Mesendoderm (in vitro differentiated cells): ENCODE data around the gene TNFAIP8L1. TPM values are rescaled to one million over a fixed set of nuclear protein-coding genes. Genes with fewer than 3 reads are reported as not detected.

ENCODE experiments used
- DNase-seq: peaks from one replicate; pipeline ENCODE4 v3.0.0; 2013
- H2AK5ac ChIP-seq: 2 replicates; pipeline ENCODE4 v1.6.1; 2013; ENCODE audit warnings: low read length, inconsistent platforms
- H2BK120ac ChIP-seq: 2 replicates; pipeline ENCODE4 v1.6.1; 2013; ENCODE audit warnings: low read depth, mild to moderate bottlenecking, low read length, moderate library complexity, mixed read lengths
- H2BK15ac ChIP-seq: replicated peaks from 2 replicates; pipeline ENCODE4 v1.6.1; 2013; ENCODE audit warnings: low read depth, mild to moderate bottlenecking, moderate library complexity
- H2BK5ac ChIP-seq: 2 replicates; pipeline ENCODE4 v1.6.1; 2013; ENCODE audit warnings: low read length, inconsistent platforms
- H3K18ac ChIP-seq: 2 replicates; pipeline ENCODE4 v1.6.1; 2013; ENCODE audit warnings: mild to moderate bottlenecking, low read length, mixed read lengths
- H3K23ac ChIP-seq: one replicate; pipeline ENCODE4 v1.6.1; 2013; ENCODE audit warnings: low read length
- H3K27ac ChIP-seq: 2 replicates; pipeline ENCODE4 v1.5.1; 2013; ENCODE audit warnings: low read depth, mild to moderate bottlenecking, inconsistent platforms, low read length, moderate library complexity
- H3K27me3 ChIP-seq: 2 replicates; pipeline ENCODE4 v1.6.1; 2013; ENCODE audit warnings: low read length, control low read depth, mild to moderate bottlenecking, inconsistent platforms; ENCODE audit not compliant: insufficient read depth, poor library complexity
- H3K36me3 ChIP-seq: 2 replicates; pipeline ENCODE4 v1.6.1; 2013; ENCODE audit warnings: low read length, inconsistent platforms; ENCODE audit not compliant: control insufficient read depth, insufficient read depth
- H3K4ac ChIP-seq: one replicate; pipeline ENCODE4 v1.6.1; 2013; ENCODE audit warnings: low read depth, mild to moderate bottlenecking, low read length, moderate library complexity
- H3K4me1 ChIP-seq: 2 replicates; pipeline ENCODE4 v1.6.1; 2013; ENCODE audit warnings: low read depth, low read length, inconsistent platforms; ENCODE audit not compliant: control insufficient read depth
- H3K4me2 ChIP-seq: 2 replicates; pipeline ENCODE4 v1.6.1; 2013; ENCODE audit warnings: low read length
- H3K4me3 ChIP-seq: 2 replicates; pipeline ENCODE4 v1.5.1; 2013; ENCODE audit warnings: mild to moderate bottlenecking, low read length
- H3K56ac ChIP-seq: one replicate; pipeline ENCODE4 v1.6.1; 2013; ENCODE audit warnings: low read length
- H3K79me1 ChIP-seq: 2 replicates; pipeline ENCODE4 v1.6.1; 2013; ENCODE audit warnings: low read length, inconsistent platforms
- H3K79me2 ChIP-seq: 2 replicates; pipeline ENCODE4 v1.6.1; 2013; ENCODE audit warnings: mild to moderate bottlenecking, low read length; ENCODE audit not compliant: control insufficient read depth, insufficient read depth
- H3K9ac ChIP-seq: 2 replicates; pipeline ENCODE4 v1.6.1; 2013; ENCODE audit warnings: low read length, inconsistent platforms
- H4K5ac ChIP-seq: one replicate; pipeline ENCODE4 v1.6.1; 2013; ENCODE audit warnings: low read length
- H4K8ac ChIP-seq: one replicate; pipeline ENCODE4 v1.6.1; 2013; ENCODE audit warnings: low read depth, mild to moderate bottlenecking, control low read depth, low read length, moderate library complexity
- WGBS: extraction: QIAGEN DNeasy Blood & Tissue Kit; methylation state at CpG from one replicate; pipeline ENCODE4 v1.1.7; 2013; ENCODE audit warnings: low lambda C conversion rate, missing lambda C conversion rate; ENCODE audit not compliant: insufficient coverage; ENCODE audit errors: extremely low coverage; 5-methylcytosine and 5-hydroxymethylcytosine counted together
- polyA plus RNA-seq, 2 experiments: library from polyadenylated mRNA; stranded (reverse); fragments of 200-250 nt; gene quantifications; one replicate each; pipeline ENCODE4 v1.2.3, GENCODE V29; 2013

Gene TNFAIP8L1
- 5.3 TPM for polyA plus RNA-seq (2013, experiment 1 of 2)
- polyA plus RNA-seq (2013, experiment 2 of 2), result 5.1 TPM

DNA sequence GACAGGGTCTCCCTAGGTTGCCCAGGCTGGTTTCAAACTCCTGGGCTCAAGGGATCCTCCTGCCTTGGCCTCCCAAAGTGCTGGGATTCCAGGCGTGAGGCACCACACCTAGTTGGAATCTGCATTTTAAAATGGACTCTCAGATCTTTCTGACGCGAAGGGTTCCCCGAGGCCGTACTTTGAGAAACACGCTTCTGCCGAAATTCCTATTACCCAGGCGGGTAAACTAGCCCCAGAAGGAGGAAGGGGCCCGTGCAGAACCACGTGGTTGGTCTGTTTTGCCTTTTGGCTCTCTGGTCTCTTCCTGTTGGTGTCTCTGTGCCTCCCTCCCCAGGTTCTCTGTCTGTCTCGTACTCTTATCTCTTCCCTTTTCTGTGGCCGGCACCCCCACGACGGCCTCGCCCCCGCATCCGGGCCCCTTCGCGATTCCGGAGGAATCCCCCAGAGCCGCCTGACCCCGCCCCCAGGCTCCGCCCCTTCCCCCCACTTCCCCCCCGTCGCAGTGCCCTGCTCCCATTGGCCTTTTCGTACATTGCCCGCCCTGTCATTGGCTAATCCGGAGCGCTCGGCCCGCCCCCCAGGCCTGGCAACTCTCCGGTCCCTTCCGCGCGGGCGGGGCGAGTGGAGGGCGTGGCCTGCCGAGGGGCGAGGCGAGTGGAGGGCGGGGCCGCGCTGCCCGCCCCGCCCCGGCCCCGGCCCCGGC, at the start of gene TNFAIP8L1:
Gene TNFAIP8L1 (plus strand): TSS at position 689 of the 703 bp plus-strand sequence. CDS start 12,354 bp downstream, outside the sequence.
- H3K4me3 ChIP-seq, result peak within 1 kb of the TSS; percentile 84
- no peak within 1 kb of the TSS for H2BK120ac ChIP-seq
- H2AK5ac ChIP-seq, result peak within 1 kb of the TSS; percentile 82
- H3K18ac ChIP-seq, result peak within 1 kb of the TSS; percentile 43
- peak within 1 kb of the TSS; percentile 55 for H3K27ac ChIP-seq
- peak within 1 kb of the TSS; percentile 95 for H3K4me2 ChIP-seq
- no peak within 1 kb of the TSS for H4K8ac ChIP-seq
- no peaks in the 10 kb centered on the region for H3K79me1 ChIP-seq
- peak within 1 kb of the TSS; percentile 87 for H3K4ac ChIP-seq
- H3K27me3 ChIP-seq, result no peaks in the 10 kb centered on the region
- WGBS, result no CpG with 5 or more reads among the region's 49 CpGs
- peak within 1 kb of the TSS; percentile 97 for H3K56ac ChIP-seq
- H3K79me2 ChIP-seq, result no peaks in the 10 kb centered on the region
- peak within 1 kb of the TSS; percentile 87 for H3K9ac ChIP-seq
- no peak within 1 kb of the TSS for H2BK5ac ChIP-seq
- peak within 1 kb of the TSS; percentile 80 for H3K23ac ChIP-seq
- peak; percentile 98 for DNase-seq
- no peaks in the 10 kb centered on the region for H3K36me3 ChIP-seq
- H4K5ac ChIP-seq, result peak within 1 kb of the TSS; percentile 71
- no peak within 1 kb of the TSS for H2BK15ac ChIP-seq
- H3K4me1 ChIP-seq, result peaks cover 6% of the 10 kb centered on the region

DNA sequence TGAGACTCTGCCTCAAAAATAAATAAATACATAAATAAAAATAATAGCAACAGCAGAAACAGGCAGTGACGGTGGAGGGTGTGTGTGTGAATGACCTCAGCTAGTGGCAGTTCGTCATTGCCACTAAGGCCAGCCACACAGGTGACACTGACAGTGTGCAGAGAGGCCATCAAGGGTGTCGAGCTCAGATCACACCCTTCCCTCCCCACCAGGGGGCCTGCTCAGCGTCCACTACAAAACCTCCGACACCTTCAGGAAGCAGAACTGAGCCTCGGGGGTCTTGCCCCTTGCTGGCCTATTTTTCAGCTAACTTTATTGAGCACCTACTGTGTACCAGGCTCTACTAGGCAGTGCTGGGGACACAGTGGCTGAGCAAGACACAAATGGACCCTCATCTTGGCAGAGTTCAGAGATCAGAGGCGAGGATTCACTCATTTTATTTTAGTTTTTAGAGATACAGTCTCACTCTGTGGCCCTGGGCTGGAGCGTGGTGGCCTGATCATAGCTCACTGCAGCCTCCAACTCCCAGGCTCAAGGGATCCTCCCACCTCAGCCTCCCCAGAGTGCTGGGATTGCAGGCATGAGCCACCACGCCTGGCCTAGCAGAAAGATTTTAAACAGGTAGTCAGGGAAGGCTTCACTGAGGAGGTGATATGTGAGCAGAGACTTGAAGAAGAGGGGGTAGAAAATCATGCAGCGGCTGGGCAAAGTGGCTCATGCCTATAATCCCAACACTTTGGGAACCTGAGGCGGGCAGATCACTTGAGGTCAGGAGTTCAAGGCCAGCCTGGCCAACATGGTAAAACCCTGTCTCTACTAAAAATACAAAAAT, 49.5 kb upstream of the TNFAIP8L1 start:
- Histone ChIP-seq H2BK5ac (no peak overlapping the region), H3K4me2 (no peak overlapping the region), H3K23ac (no peak overlapping the region), H3K79me1 (no peaks in the 10 kb centered on the region), H2BK120ac (no peak overlapping the region), H4K5ac (no peak overlapping the region), H3K9ac (no peak overlapping the region), H3K56ac (no peak overlapping the region), H3K36me3 (no peaks in the 10 kb centered on the region), H3K27me3 (no peaks in the 10 kb centered on the region), H3K18ac (no peak overlapping the region), H3K4ac (no peak overlapping the region), H2AK5ac (no peak overlapping the region), H3K4me1 (no peaks in the 10 kb centered on the region), H3K27ac (no peak overlapping the region), H4K8ac (no peak overlapping the region), H3K4me3 (no peak overlapping the region), H2BK15ac (no peak overlapping the region), H3K79me2 (no peaks in the 10 kb centered on the region)
- DNase-seq, result peak; percentile 37
- WGBS, result no CpG with 5 or more reads among the region's 11 CpGs

DNA sequence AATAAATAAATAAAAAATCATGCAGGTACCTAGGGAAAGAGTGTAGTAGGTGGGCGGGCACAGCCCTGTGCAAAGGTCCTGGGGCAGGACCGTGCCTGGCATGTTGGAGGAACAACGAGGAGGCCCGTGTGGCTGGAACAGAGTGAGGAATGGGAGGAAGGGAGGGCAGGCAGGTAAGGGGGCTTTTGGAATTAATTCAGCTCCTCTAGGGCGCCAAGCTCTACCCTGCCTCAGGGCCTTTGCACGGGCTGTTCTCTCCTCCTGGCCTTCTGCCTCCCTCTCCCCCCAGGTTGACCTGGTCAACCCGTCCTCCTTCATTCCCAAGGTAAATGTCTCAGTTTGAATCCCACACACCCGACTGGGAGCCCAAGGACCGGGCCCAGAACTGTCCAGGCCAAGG, 48.8 kb upstream of the TNFAIP8L1 start:
- no peak overlapping the region for H4K5ac ChIP-seq
- H3K4me2 ChIP-seq, result no peak overlapping the region
- no peak for DNase-seq
- no peak overlapping the region for H2BK5ac ChIP-seq
- H2BK120ac ChIP-seq, result no peak overlapping the region
- H3K79me1 ChIP-seq, result no peaks in the 10 kb centered on the region
- H3K23ac ChIP-seq, result no peak overlapping the region
- H3K4ac ChIP-seq, result no peak overlapping the region
- no peak overlapping the region for H4K8ac ChIP-seq
- no peaks in the 10 kb centered on the region for H3K4me1 ChIP-seq
- no peak overlapping the region for H3K56ac ChIP-seq
- H3K27ac ChIP-seq, result no peak overlapping the region
- H2BK15ac ChIP-seq, result no peak overlapping the region
- H3K27me3 ChIP-seq, result no peaks in the 10 kb centered on the region
- WGBS, result no CpG with 5 or more reads among the region's 9 CpGs
- no peaks in the 10 kb centered on the region for H3K79me2 ChIP-seq
- H3K9ac ChIP-seq, result no peak overlapping the region
- H3K36me3 ChIP-seq, result no peaks in the 10 kb centered on the region
- no peak overlapping the region for H2AK5ac ChIP-seq
- H3K4me3 ChIP-seq, result no peak overlapping the region
- no peak overlapping the region for H3K18ac ChIP-seq

DNA sequence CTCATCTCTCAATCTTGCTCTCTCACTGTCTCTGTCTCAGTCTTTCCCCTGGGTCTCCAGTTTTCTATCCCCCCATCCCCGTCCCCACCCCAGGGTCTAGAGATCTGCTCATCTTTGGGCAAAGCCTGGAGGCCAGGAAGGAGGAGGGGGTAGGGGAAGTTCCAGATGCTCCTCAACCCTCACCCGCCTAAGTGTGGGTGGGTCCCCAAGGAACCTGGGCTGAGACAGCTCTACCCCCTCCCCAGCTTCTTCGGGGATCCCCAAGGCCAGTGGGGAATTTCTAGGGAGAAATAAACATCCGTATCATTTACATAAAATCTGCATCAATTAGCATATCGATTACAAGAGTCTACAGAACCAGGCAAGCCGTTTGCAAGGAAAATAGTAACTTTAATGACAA, 48.0 kb upstream of the TNFAIP8L1 start:
- no peak overlapping the region for H3K4me2 ChIP-seq
- no peaks in the 10 kb centered on the region for H3K27me3 ChIP-seq
- H2AK5ac ChIP-seq, result no peak overlapping the region
- H3K4me3 ChIP-seq, result no peak overlapping the region
- no peak overlapping the region for H4K5ac ChIP-seq
- no peak overlapping the region for H3K18ac ChIP-seq
- H3K9ac ChIP-seq, result no peak overlapping the region
- no peak overlapping the region for H2BK5ac ChIP-seq
- H2BK15ac ChIP-seq, result no peak overlapping the region
- H2BK120ac ChIP-seq, result no peak overlapping the region
- H3K56ac ChIP-seq, result no peak overlapping the region
- no peak for DNase-seq
- H3K79me2 ChIP-seq, result no peaks in the 10 kb centered on the region
- H3K79me1 ChIP-seq, result no peaks in the 10 kb centered on the region
- H3K4me1 ChIP-seq, result no peaks in the 10 kb centered on the region
- H3K23ac ChIP-seq, result no peak overlapping the region
- H3K36me3 ChIP-seq, result no peaks in the 10 kb centered on the region
- H3K4ac ChIP-seq, result no peak overlapping the region
- H4K8ac ChIP-seq, result no peak overlapping the region
- no peak overlapping the region for H3K27ac ChIP-seq
- no CpG with 5 or more reads among the region's 6 CpGs for WGBS

DNA sequence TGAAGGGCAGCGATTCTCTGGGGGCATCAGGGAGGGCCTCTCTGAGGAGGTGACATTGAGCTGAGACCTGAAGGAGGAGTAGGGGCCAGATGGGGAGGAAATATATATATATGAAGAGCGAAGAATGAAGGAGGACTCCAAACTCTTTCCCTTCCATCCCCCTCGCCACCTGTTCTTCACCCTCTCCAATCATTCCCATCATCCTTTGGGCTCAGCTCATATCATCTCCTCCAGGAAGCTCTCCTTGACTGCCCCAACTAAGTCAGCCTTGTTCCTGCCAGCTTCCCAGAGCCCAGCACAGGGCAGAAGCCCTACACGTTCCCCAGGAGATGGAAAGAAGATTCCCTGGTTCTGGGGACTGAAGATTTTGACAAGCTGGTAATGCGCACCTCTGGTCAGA, 46.9 kb upstream of the TNFAIP8L1 start:
- Histone ChIP-seq H3K27me3 (no peaks in the 10 kb centered on the region), H3K18ac (no peak overlapping the region), H2BK15ac (no peak overlapping the region), H4K5ac (no peak overlapping the region), H3K79me1 (no peaks in the 10 kb centered on the region), H3K23ac (no peak overlapping the region), H4K8ac (no peak overlapping the region), H3K27ac (no peak overlapping the region), H2BK120ac (no peak overlapping the region), H3K4me1 (no peaks in the 10 kb centered on the region), H3K9ac (no peak overlapping the region), H3K79me2 (no peaks in the 10 kb centered on the region), H2BK5ac (no peak overlapping the region), H3K4ac (no peak overlapping the region), H3K56ac (no peak overlapping the region), H2AK5ac (no peak overlapping the region), H3K36me3 (no peaks in the 10 kb centered on the region), H3K4me2 (no peak overlapping the region), H3K4me3 (no peak overlapping the region)
- WGBS, result no CpG with 5 or more reads among the region's 5 CpGs
- no peak for DNase-seq
